ENCODE measurements around the gene SEMA6B.

GRCh38 chr19:4586245-4586644, 26.8 kb upstream of the SEMA6B start:
- TF ChIP-seq POLR2A (IDR thresholded peaks at IDR 0.05; ENCODE audit: low read depth) (no peak), EP300 (IDR thresholded peaks at IDR 0.05) (no peak), CTCF (IDR thresholded peaks at IDR 0.05) (no peak)

Data from esophagus muscularis mucosa (tissue), 4 donors.